WTC11 (cell line): ENCODE results near the gene CRYZL1.

ENCODE experiments used
- ATF3 ChIP-seq: sonication (generic); formaldehyde crosslinking; conservative IDR thresholded peaks from 2 replicates; pipeline ENCODE4 v1.8.1; 2022; ENCODE audit warnings: mild to moderate bottlenecking, missing genetic modification reagents
- JUN ChIP-seq: sonication (generic); formaldehyde crosslinking; IDR thresholded peaks from 2 replicates; pipeline ENCODE4 v1.8.0; 2023; ENCODE audit warnings: mild to moderate bottlenecking, missing genetic modification reagents
- NR2C2 ChIP-seq: sonication (generic); formaldehyde crosslinking; IDR thresholded peaks from 2 replicates; pipeline ENCODE4 v1.8.0; 2022; ENCODE audit warnings: mild to moderate bottlenecking, missing genetic modification reagents
- PRDM15 ChIP-seq: sonication (generic); formaldehyde crosslinking; IDR thresholded peaks from 2 replicates; pipeline ENCODE4 v1.8.0; 2022; ENCODE audit warnings: missing genetic modification reagents
- USF2 ChIP-seq: sonication (generic); formaldehyde crosslinking; IDR thresholded peaks from 2 replicates; pipeline ENCODE4 v1.8.1; 2023; ENCODE audit warnings: mild to moderate bottlenecking, missing genetic modification reagents, moderate library complexity
- ZBTB43 ChIP-seq: sonication (generic); formaldehyde crosslinking; IDR thresholded peaks from 2 replicates; pipeline ENCODE4 v1.8.1; 2023; ENCODE audit warnings: mild to moderate bottlenecking, missing genetic modification reagents
- ZNF138 ChIP-seq: sonication (generic); formaldehyde crosslinking; conservative IDR thresholded peaks from 2 replicates; pipeline ENCODE4 v1.8.1; 2022; ENCODE audit warnings: mild to moderate bottlenecking, moderate library complexity, missing genetic modification reagents
- ZNF232 ChIP-seq: sonication (generic); formaldehyde crosslinking; IDR thresholded peaks from 2 replicates; pipeline ENCODE4 v1.8.0; 2022; ENCODE audit warnings: mild to moderate bottlenecking, missing genetic modification reagents
- TF ChIP-seq, protein P1 (sequence below): fragments of 250-450 bp; sonication (Bioruptor Pico); IDR thresholded peaks from 2 replicates; pipeline ENCODE4 v1.8.0; 2021; ENCODE audit warnings: mild to moderate bottlenecking
- TF ChIP-seq, protein P2 (sequence below): fragments of 200-600 bp; IDR thresholded peaks from 2 replicates; pipeline ENCODE4 v1.8.0; 2022; ENCODE audit warnings: antibody characterized with exemption
- TF ChIP-seq, protein P3 (sequence below): sonication (generic); formaldehyde crosslinking; IDR thresholded peaks from 2 replicates; pipeline ENCODE4 v1.8.0; 2022; ENCODE audit warnings: mild to moderate bottlenecking, missing genetic modification reagents
- TF ChIP-seq, protein P4 (sequence below): sonication (generic); formaldehyde crosslinking; IDR thresholded peaks from 2 replicates; pipeline ENCODE4 v1.8.1; 2023; ENCODE audit warnings: mild to moderate bottlenecking, moderate library complexity, missing genetic modification reagents

GRCh38 chr21:33588485-33589335 is 52.8 kb downstream of the CRYZL1 start, which contains the start of gene DONSON:
- TF ChIP-seq ZBTB43 (CRISPR knock-in tag): no peak
- TF ChIP-seq NR2C2 (CRISPR knock-in tag): no peak
- TF ChIP-seq, protein P1, sequence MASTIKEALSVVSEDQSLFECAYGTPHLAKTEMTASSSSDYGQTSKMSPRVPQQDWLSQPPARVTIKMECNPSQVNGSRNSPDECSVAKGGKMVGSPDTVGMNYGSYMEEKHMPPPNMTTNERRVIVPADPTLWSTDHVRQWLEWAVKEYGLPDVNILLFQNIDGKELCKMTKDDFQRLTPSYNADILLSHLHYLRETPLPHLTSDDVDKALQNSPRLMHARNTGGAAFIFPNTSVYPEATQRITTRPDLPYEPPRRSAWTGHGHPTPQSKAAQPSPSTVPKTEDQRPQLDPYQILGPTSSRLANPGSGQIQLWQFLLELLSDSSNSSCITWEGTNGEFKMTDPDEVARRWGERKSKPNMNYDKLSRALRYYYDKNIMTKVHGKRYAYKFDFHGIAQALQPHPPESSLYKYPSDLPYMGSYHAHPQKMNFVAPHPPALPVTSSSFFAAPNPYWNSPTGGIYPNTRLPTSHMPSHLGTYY (CRISPR knock-in tag): 0 out of 2 replicates have a peak, but pooled peaks have one; percentile 41
- TF ChIP-seq, protein P2, sequence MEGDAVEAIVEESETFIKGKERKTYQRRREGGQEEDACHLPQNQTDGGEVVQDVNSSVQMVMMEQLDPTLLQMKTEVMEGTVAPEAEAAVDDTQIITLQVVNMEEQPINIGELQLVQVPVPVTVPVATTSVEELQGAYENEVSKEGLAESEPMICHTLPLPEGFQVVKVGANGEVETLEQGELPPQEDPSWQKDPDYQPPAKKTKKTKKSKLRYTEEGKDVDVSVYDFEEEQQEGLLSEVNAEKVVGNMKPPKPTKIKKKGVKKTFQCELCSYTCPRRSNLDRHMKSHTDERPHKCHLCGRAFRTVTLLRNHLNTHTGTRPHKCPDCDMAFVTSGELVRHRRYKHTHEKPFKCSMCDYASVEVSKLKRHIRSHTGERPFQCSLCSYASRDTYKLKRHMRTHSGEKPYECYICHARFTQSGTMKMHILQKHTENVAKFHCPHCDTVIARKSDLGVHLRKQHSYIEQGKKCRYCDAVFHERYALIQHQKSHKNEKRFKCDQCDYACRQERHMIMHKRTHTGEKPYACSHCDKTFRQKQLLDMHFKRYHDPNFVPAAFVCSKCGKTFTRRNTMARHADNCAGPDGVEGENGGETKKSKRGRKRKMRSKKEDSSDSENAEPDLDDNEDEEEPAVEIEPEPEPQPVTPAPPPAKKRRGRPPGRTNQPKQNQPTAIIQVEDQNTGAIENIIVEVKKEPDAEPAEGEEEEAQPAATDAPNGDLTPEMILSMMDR: no peak
- TF ChIP-seq PRDM15 (CRISPR knock-in tag): no peak; the same call in 1 of the 2 replicates
- no peak for TF ChIP-seq JUN (CRISPR knock-in tag)
- TF ChIP-seq, protein P3, sequence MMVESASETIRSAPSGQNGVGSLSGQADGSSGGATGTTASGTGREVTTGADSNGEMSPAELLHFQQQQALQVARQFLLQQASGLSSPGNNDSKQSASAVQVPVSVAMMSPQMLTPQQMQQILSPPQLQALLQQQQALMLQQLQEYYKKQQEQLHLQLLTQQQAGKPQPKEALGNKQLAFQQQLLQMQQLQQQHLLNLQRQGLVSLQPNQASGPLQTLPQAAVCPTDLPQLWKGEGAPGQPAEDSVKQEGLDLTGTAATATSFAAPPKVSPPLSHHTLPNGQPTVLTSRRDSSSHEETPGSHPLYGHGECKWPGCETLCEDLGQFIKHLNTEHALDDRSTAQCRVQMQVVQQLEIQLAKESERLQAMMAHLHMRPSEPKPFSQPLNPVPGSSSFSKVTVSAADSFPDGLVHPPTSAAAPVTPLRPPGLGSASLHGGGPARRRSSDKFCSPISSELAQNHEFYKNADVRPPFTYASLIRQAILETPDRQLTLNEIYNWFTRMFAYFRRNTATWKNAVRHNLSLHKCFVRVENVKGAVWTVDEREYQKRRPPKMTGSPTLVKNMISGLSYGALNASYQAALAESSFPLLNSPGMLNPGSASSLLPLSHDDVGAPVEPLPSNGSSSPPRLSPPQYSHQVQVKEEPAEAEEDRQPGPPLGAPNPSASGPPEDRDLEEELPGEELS (CRISPR knock-in tag): peak; percentile 41; the same call in 1 of the 2 replicates
- no peak for TF ChIP-seq ATF3 (CRISPR knock-in tag)
- TF ChIP-seq ZNF138: no peak
- no peak for TF ChIP-seq ZNF232 (CRISPR knock-in tag)
- TF ChIP-seq USF2: no peak
- TF ChIP-seq, protein P4, sequence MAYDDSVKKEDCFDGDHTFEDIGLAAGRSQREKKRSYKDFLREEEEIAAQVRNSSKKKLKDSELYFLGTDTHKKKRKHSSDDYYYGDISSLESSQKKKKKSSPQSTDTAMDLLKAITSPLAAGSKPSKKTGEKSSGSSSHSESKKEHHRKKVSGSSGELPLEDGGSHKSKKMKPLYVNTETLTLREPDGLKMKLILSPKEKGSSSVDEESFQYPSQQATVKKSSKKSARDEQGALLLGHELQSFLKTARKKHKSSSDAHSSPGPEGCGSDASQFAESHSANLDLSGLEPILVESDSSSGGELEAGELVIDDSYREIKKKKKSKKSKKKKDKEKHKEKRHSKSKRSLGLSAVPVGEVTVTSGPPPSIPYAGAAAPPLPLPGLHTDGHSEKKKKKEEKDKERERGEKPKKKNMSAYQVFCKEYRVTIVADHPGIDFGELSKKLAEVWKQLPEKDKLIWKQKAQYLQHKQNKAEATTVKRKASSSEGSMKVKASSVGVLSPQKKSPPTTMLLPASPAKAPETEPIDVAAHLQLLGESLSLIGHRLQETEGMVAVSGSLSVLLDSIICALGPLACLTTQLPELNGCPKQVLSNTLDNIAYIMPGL: peak; percentile 21; the same call in 1 of the 2 replicates
